Endodermal cell (in vitro differentiated cells): ENCODE data around the gene FGF12. TPM values are rescaled to one million over a fixed set of nuclear protein-coding genes. Genes with fewer than 3 reads are reported as not detected.

ENCODE experiments used
- DNase-seq: peaks from one replicate; pipeline ENCODE4 v3.0.0-alpha.2; 2017
- H3K27ac ChIP-seq: 2 replicates; pipeline ENCODE4 v1.5.1; 2013; ENCODE audit warnings: mild to moderate bottlenecking, low read depth, low read length, moderate library complexity
- H3K27me3 ChIP-seq: 2 replicates; pipeline ENCODE4 v1.6.1; 2013; ENCODE audit warnings: mild to moderate bottlenecking, low read length, moderate library complexity; ENCODE audit not compliant: insufficient read depth, control insufficient read depth, poor library complexity, severe bottlenecking
- H3K36me3 ChIP-seq: 2 replicates; pipeline ENCODE4 v1.7.0; 2013; ENCODE audit warnings: mild to moderate bottlenecking, low read length, moderate library complexity; ENCODE audit not compliant: control insufficient read depth, insufficient read depth
- H3K4me1 ChIP-seq: one replicate; pipeline ENCODE4 v1.7.0; 2013; ENCODE audit warnings: low read length; ENCODE audit not compliant: control insufficient read depth, insufficient read depth
- H3K4me3 ChIP-seq: 2 replicates; pipeline ENCODE4 v1.5.1; 2013; ENCODE audit warnings: mild to moderate bottlenecking, low read length, moderate library complexity
- H3K9ac ChIP-seq: 2 replicates; pipeline ENCODE4 v1.6.1; 2013; ENCODE audit warnings: mild to moderate bottlenecking, low read length, moderate library complexity; ENCODE audit not compliant: poor library complexity, severe bottlenecking; ENCODE audit errors: extremely low read depth
- H3K9me3 ChIP-seq: 2 replicates; pipeline ENCODE4 v1.6.1; 2013; ENCODE audit warnings: mild to moderate bottlenecking, low read length, moderate library complexity; ENCODE audit not compliant: control insufficient read depth
- H3K27ac Mint-ChIP-seq: 2 replicates; pipeline ENCODE4 v1.8.0; 2020; ENCODE audit warnings: mixed read lengths
- H3K27me3 Mint-ChIP-seq: 2 replicates; pipeline ENCODE4 v1.8.0; 2021; ENCODE audit warnings: mild to moderate bottlenecking, mixed read lengths; ENCODE audit not compliant: insufficient read depth
- H3K36me3 Mint-ChIP-seq: 2 replicates; pipeline ENCODE4 v1.8.0; 2020; ENCODE audit warnings: low read depth, mixed read lengths
- H3K4me1 Mint-ChIP-seq: 2 replicates; pipeline ENCODE4 v1.8.0; 2020; ENCODE audit warnings: mixed read lengths
- H3K4me3 Mint-ChIP-seq: 2 replicates; pipeline ENCODE4 v1.8.0; 2020; ENCODE audit warnings: mild to moderate bottlenecking, moderate library complexity, mixed read lengths
- H3K9me3 Mint-ChIP-seq: 2 replicates; pipeline ENCODE4 v1.8.0; 2020; ENCODE audit warnings: mild to moderate bottlenecking, mixed read lengths
- WGBS, 2 experiments: methylation state at CpG; one replicate each; pipeline versions ENCODE4 v1.1.5 to v1.1.7; 2013; ENCODE audit warnings: missing lambda C conversion rate in 2 of 2, mixed read lengths in 1 of 2; ENCODE audit not compliant: insufficient coverage in 1 of 2, insufficient read length in 1 of 2; 5-methylcytosine and 5-hydroxymethylcytosine counted together
- total RNA-seq, 2 donors: library from RNA; stranded (reverse); fragmentation: NEBNext Ultra II Directional in 1 of 2; extraction: Animal tissue kit (Norgen Biotek cat#: 25700) in 1 of 2; gene quantifications; 2 replicates in 1 of 2; 3 replicates in 1 of 2; pipeline ENCODE4 v1.2.1, GENCODE V29; 2021
- TF ChIP-seq, protein P1 (sequence below): fragments of 200-600 bp; sonication (generic); conservative IDR thresholded peaks from 2 replicates; pipeline ENCODE4 v1.5.0; 2021; ENCODE audit warnings: antibody characterized with exemption, mild to moderate bottlenecking

FGF12 gene
- total RNA-seq, 2 donors from 2014 or later: 22.9 to 25.2 TPM

DNA sequence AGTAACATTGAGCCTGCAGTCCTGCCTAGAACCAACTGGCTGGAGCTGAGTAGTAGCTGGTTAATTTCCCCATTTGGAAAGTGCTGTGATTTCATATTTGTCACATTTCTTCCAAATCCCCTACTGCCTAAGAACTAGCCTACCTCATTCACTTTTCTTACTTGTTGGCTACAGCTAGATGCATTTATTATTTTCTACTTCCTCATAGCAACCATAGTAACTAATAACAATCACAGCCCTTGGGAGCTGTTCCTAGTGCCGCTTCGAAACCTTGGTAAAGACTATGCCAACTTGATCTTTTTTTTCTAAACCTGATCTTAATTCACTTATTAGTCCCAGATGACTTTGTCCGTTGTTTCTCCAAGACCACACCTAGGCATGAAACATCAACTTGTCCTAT is 240.3 kb downstream of the FGF12 start:
- peaks cover 3% of the 10 kb centered on the region for H3K4me1 Mint-ChIP-seq
- H3K9me3 Mint-ChIP-seq: no peaks in the 10 kb centered on the region
- no peaks in the 10 kb centered on the region for H3K36me3 Mint-ChIP-seq
- 93 to 94% methylated on average over 3 of the region's 3 CpGs for WGBS, 2 experiments
- H3K4me1 ChIP-seq: no peaks in the 10 kb centered on the region
- H3K27me3 Mint-ChIP-seq: no peaks in the 10 kb centered on the region
- H3K27me3 ChIP-seq: no peaks in the 10 kb centered on the region
- TF ChIP-seq, protein P1, sequence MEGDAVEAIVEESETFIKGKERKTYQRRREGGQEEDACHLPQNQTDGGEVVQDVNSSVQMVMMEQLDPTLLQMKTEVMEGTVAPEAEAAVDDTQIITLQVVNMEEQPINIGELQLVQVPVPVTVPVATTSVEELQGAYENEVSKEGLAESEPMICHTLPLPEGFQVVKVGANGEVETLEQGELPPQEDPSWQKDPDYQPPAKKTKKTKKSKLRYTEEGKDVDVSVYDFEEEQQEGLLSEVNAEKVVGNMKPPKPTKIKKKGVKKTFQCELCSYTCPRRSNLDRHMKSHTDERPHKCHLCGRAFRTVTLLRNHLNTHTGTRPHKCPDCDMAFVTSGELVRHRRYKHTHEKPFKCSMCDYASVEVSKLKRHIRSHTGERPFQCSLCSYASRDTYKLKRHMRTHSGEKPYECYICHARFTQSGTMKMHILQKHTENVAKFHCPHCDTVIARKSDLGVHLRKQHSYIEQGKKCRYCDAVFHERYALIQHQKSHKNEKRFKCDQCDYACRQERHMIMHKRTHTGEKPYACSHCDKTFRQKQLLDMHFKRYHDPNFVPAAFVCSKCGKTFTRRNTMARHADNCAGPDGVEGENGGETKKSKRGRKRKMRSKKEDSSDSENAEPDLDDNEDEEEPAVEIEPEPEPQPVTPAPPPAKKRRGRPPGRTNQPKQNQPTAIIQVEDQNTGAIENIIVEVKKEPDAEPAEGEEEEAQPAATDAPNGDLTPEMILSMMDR: no peak
- no peak overlapping the region for H3K4me3 ChIP-seq
- no peaks in the 10 kb centered on the region for H3K36me3 ChIP-seq
- H3K27ac ChIP-seq: no peak overlapping the region
- H3K9ac ChIP-seq: no peak overlapping the region
- DNase-seq: no peak
- H3K9me3 ChIP-seq: no peaks in the 10 kb centered on the region
- H3K4me3 Mint-ChIP-seq: no peak overlapping the region
- H3K27ac Mint-ChIP-seq: no peak overlapping the region

- Histone ChIP-seq H3K4me3 (no peak overlapping the region), H3K9ac (no peak overlapping the region), H3K4me1 (no peaks in the 10 kb centered on the region), H3K9me3 (no peaks in the 10 kb centered on the region), H3K27me3 (no peaks in the 10 kb centered on the region), H3K36me3 (no peaks in the 10 kb centered on the region), H3K27ac (no peak overlapping the region)
- TF ChIP-seq, protein P1: no peak
- WGBS, 2 experiments: 78 to 95% methylated on average over 1 to 2 of the region's 2 CpGs
- Mint-ChIP-seq H3K27me3 (no peaks in the 10 kb centered on the region), H3K36me3 (no peaks in the 10 kb centered on the region), H3K4me1 (no peaks in the 10 kb centered on the region), H3K9me3 (no peaks in the 10 kb centered on the region), H3K4me3 (no peak overlapping the region), H3K27ac (no peak overlapping the region)
- DNase-seq: no peak
Measured at GRCh38 chr3:192482809-192483208, 244.5 kb downstream of the FGF12 start.

DNA sequence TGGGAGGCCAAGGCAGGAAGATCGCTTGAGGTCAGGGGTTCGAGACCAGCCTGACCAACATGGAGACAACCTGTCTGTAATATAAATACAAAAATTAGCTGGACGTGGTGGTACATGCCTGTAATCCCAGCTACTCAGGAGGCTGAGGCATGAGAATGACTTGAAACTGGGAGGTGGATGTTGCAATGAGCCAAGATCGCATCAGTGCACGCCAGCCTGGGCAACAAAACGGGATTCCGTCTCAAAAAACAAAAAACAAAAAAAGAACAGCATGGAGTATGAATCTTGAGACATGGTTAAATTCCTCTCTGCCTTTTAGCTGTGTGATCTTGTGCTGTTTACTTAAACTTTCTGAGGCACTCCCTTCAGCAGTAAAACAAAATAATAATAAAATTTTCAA is 244.9 kb downstream of the FGF12 start:
- no peak overlapping the region for H3K27ac ChIP-seq
- Mint-ChIP-seq H3K4me3 (no peak overlapping the region), H3K27ac (no peak overlapping the region), H3K36me3 (no peaks in the 10 kb centered on the region), H3K9me3 (no peaks in the 10 kb centered on the region), H3K4me1 (no peaks in the 10 kb centered on the region), H3K27me3 (no peaks in the 10 kb centered on the region)
- 97 to 98% methylated on average over 7 of the region's 7 CpGs for WGBS, 2 experiments
- H3K36me3 ChIP-seq: no peaks in the 10 kb centered on the region
- no peak overlapping the region for H3K4me3 ChIP-seq
- DNase-seq: no peak
- no peaks in the 10 kb centered on the region for H3K4me1 ChIP-seq
- H3K9ac ChIP-seq: no peak overlapping the region
- TF ChIP-seq, protein P1: no peak
- no peaks in the 10 kb centered on the region for H3K27me3 ChIP-seq
- H3K9me3 ChIP-seq: no peaks in the 10 kb centered on the region
